Neutrophil (primary cell): ENCODE measurements around the gene MSANTD7.
"Not testable (repeated sequence)": the region's sequence is repeated elsewhere in the genome, so short reads cannot be mapped to it uniquely, and the experiment has no call there.

Experiments used
- H3K27ac ChIP-seq: fragments of 200-600 bp; sonication (generic); 2 replicates; pipeline ENCODE4 v1.5.1; 2016; ENCODE audit warnings: mild to moderate bottlenecking, moderate library complexity
- H3K27me3 ChIP-seq: fragments of 200-600 bp; sonication (generic); 2 replicates; pipeline ENCODE4 v1.6.0; 2016; ENCODE audit warnings: mild to moderate bottlenecking
- H3K36me3 ChIP-seq: fragments of 200-600 bp; sonication (generic); 2 replicates; pipeline ENCODE4 v1.5.1; 2017
- H3K4me1 ChIP-seq, 2 experiments: fragments of 200-600 bp in 1 of 2; sonication (generic) in 1 of 2; 1 replicate in 1 of 2; 2 replicates in 1 of 2; pipeline versions ENCODE4 v1.5.1 to v1.6.1; 2013 to 2016; ENCODE audit warnings: low read depth in 1 of 2, low read length in 1 of 2, mild to moderate bottlenecking in 1 of 2, moderate library complexity in 1 of 2; ENCODE audit not compliant: control insufficient read depth in 1 of 2, insufficient read depth in 1 of 2
- H3K4me3 ChIP-seq, 2 experiments: fragments of 200-600 bp in 1 of 2; sonication (generic) in 1 of 2; 1 replicate in 1 of 2; 2 replicates in 1 of 2; pipeline ENCODE4 v1.5.1; 2013 to 2016; ENCODE audit warnings: low read depth in 1 of 2, low read length in 1 of 2, mild to moderate bottlenecking in 1 of 2, moderate library complexity in 1 of 2
- H3K9me3 ChIP-seq: fragments of 200-600 bp; sonication (generic); 2 replicates; pipeline ENCODE4 v1.5.1; 2016
- CTCF ChIP-seq: fragments of 200-600 bp; sonication (generic); IDR thresholded peaks from 2 replicates; pipeline ENCODE4 v1.5.1; 2016; ENCODE audit warnings: antibody characterized with exemption

Gene MSANTD7

GRCh38 chr10:14855453-14855852 is 17.3 kb downstream of the MSANTD7 start:
- Histone ChIP-seq H3K27me3 (no peaks in the 10 kb centered on the region), H3K9me3 (no peaks in the 10 kb centered on the region), H3K4me1 (peaks cover 9% of the 10 kb centered on the region in 2 experiments), H3K27ac (no peak overlapping the region), H3K4me3 (no peak overlapping the region), H3K36me3 (peaks cover 21% of the 10 kb centered on the region)
- no peak for TF ChIP-seq CTCF

- Histone ChIP-seq H3K9me3 (no peaks in the 10 kb centered on the region), H3K27me3 (no peaks in the 10 kb centered on the region), H3K36me3 (peaks cover 14% of the 10 kb centered on the region), H3K4me1 (peaks cover 9% of the 10 kb centered on the region in 2 experiments), H3K27ac (no peak overlapping the region), H3K4me3 (no peak overlapping the region)
- no peak for TF ChIP-seq CTCF
Measured at GRCh38 chr10:14858338-14858960, 20.3 kb downstream of the MSANTD7 start.

GRCh38 chr10:14859043-14859442 is 20.9 kb downstream of the MSANTD7 start:
- Histone ChIP-seq H3K4me1 (peaks cover 9% of the 10 kb centered on the region in 2 experiments), H3K27me3 (no peaks in the 10 kb centered on the region), H3K27ac (no peak overlapping the region), H3K9me3 (no peaks in the 10 kb centered on the region), H3K4me3 (no peak overlapping the region), H3K36me3 (peaks cover 14% of the 10 kb centered on the region)
- TF ChIP-seq CTCF, result no peak

GRCh38 chr10:14859775-14860174 is 21.7 kb downstream of the MSANTD7 start:
- no peak for TF ChIP-seq CTCF
- Histone ChIP-seq H3K27ac (no peak overlapping the region), H3K27me3 (no peaks in the 10 kb centered on the region), H3K36me3 (peaks cover 14% of the 10 kb centered on the region), H3K4me3 (no peak overlapping the region), H3K4me1 (peaks cover 9% of the 10 kb centered on the region in 2 experiments), H3K9me3 (no peaks in the 10 kb centered on the region)

GRCh38 chr10:14860791-14861190 is 22.7 kb downstream of the MSANTD7 start:
- H3K27ac ChIP-seq, result no peak overlapping the region

GRCh38 chr10:14864466-14864865 is 26.4 kb downstream of the MSANTD7 start:
- not testable (repeated sequence) for H3K4me3 ChIP-seq, H3K27me3 ChIP-seq, H3K9me3 ChIP-seq, H3K27ac ChIP-seq, H3K4me1 ChIP-seq
- peaks cover 25% of the 10 kb centered on the region for H3K36me3 ChIP-seq

More at GRCh38 chr10:14860791-14861190, 22.7 kb downstream of the MSANTD7 start:
- Histone ChIP-seq H3K4me3 (no peak overlapping the region), H3K9me3 (no peaks in the 10 kb centered on the region), H3K4me1 (peaks cover 9% of the 10 kb centered on the region in 2 experiments), H3K36me3 (peaks cover 8% of the 10 kb centered on the region), H3K27me3 (no peaks in the 10 kb centered on the region)
- TF ChIP-seq CTCF, result no peak

- H3K4me3 ChIP-seq, H3K4me1 ChIP-seq, H3K27ac ChIP-seq, H3K27me3 ChIP-seq, H3K9me3 ChIP-seq: not testable (repeated sequence)
- H3K36me3 ChIP-seq, result peaks cover 29% of the 10 kb centered on the region
Measured at GRCh38 chr10:14864871-14865270, 26.8 kb downstream of the MSANTD7 start.
